Stimulated activated CD4-positive, alpha-beta T cell treated with anti-CD3 and anti-CD28 coated beads, Interleukin-15, amount 100 ng/mL, for 48 hours (primary cell): ENCODE results near the gene NOC2L.

Source experiments
- DNase-seq, 2 donors: peaks; one replicate each; pipeline ENCODE4 v3.0.0-alpha.2; 2020; ENCODE audit warnings: low read depth in 2 of 2

NOC2L gene

DNA sequence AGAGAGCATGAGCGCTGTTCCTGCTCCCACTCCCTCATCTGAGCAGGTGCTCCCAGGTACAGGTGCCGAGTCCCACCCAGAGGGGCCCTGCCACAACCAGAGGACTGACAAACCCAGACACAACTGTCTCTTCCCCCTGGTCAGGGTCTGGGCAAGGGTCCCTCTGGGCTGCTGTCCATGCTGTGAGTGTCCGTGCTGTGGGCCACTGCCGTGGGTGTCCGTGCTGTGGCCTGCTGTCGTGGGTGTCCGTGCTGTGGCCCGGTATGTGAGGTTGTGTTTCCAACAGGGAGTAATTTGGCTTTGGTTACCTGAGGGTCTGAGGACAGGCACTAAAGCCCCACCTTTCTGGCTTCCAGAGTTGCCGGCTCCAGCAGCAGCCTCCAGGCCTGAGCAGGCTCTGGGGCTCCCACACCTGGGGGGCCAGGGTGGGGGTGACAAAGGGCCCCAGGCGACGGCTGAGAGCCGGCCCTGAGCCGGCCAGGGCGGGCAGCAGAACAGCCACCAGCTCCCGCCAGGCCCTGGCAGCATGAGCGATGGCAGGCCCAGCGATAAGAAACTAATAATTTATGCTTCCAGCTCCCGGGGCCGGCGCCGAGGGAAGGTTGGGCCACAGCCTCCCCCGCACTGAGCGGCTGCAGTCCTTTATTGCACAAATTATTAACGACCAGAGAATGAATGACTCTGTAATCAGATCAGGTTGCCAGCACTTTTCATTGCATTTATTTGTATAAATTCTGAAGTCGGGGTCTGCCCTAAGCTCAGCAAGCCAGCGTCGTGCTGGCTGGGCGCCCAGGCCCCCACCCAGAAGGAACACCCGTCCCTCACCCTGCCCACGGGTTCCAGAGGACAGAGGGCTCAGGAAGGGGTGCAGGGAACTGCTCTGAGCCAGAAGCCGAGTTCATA, 42.6 kb downstream of the NOC2L start:
- DNase-seq = no peak

DNA sequence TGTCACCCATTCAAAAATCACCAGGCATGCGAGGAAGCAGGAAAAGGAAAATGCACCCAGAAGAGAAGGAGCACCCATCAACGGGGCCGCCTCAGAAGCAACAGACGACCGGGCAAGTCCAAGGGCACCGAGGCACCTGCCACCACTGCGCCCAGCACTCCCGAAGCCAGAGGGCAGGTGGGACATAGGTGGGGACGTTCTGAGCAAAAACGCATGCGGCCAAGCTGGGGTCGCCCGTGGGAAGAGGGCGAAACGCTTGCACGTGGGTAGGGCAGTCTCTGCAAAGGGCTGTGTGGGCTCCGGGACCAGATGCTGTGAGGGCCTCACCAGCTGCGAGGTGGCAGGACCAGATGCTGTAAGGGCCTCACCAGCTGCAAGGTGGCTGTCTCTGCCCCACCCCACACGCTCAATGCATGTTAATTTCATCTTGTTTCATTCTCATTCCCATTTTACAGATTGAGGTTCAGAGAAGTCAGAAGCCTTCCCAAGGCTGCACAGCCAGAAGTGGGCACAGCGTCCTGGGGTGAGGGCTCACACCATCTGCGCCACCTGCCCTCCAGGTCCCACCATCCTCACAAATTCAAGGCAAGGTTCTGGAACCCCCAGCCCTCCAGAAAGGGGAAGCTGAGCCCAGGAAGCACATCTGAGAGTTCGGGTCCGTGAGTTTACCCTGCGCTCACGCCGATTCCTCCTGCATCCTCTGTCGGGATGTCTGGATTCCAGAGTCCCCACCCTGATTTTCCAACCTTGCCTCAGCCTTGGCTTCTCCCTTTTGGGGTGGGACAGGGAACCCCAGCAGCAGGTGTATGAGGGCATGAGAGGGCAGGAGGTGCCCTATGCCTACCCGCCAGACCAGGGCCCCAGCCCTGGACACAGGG, 43.5 kb downstream of the NOC2L start:
- DNase-seq = no peak

DNA sequence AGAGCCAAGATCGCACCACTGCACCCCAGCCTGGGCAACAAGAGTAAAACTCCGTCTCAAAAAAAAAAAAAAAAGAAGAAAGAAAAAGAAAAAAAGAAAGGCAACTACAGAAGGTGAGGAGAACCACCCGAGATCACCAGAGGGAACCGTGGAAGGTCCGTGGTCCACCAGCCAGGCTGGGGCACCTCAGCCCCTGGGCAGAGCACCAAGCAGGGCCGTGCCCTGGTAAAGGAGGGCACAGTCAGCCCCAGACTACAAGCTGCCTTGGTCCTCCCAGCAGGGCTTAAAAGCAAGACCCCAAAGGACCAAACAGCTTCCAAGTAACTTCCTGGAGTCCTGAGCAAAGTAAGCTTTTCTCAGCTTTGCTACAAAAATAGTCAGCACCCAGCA, 44.2 kb downstream of the NOC2L start:
- DNase-seq = no peak

DNA sequence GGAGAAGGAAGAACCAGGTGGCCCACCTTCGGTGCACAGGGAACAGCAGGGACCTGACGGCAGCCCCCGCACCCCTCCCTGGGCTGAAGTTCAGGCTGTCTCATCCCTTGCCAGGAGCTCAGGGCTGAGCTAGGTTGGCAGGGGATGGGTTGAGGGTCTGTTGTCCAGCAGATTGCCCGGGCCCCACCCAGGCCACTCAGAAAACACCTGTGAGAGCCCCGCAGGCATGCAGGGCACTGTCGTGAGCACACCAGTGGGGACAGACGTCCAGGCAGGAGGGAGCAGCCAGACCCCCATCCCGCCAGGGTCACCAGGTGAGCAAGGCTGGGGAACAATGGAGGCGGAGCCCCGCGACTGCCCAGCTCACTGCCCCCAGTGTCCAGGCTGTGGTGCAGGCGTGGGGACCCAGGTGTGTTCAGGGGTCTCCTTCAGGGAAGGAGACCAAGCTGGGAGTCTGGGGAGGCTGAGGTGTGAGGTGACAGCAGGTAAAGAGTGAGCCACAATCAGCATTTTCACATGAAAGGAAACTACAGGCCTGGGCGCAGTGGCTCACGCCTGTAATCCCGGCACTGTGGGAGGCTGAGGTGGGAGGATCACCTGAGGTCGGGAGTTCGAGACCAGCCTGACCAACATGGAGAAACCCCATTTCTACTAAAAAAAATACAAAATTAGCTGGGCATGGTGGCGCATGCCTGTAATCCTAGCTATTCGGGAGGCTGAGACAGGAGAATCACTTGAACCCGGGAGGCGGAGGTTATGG, 44.7 kb downstream of the NOC2L start:
- DNase-seq = no peak

DNA sequence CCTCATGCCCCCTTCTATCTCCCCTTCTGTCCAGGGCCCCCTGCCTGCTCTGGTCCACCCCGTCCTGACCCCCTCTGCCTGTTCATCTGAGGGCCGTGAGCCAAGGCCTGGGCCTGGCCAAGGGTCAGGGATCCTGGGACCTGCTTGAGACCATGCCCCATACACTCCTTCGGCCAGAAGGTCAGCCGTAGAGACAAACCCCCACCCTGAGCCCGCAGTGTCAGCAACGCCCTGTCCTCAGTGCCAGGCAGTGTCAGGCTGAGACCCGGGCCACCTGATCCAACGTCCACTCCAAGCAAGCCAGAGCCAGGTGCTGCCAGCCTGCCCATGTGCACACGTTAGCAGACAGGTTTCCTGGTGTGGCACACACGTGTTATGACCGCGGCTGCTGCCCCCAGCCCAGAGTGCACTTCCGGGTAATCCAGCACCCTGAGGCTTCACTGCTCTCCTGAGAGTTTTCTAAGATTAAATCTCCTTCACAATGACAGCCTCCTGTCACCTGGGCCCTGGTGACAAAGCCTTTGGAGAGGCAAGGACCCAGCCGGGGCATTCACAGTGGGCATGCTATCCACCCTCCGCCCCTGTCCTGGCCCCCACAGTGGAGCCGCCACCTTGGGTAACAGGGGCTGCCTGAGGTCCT, 45.4 kb downstream of the NOC2L start:
- DNase-seq = no peak

DNA sequence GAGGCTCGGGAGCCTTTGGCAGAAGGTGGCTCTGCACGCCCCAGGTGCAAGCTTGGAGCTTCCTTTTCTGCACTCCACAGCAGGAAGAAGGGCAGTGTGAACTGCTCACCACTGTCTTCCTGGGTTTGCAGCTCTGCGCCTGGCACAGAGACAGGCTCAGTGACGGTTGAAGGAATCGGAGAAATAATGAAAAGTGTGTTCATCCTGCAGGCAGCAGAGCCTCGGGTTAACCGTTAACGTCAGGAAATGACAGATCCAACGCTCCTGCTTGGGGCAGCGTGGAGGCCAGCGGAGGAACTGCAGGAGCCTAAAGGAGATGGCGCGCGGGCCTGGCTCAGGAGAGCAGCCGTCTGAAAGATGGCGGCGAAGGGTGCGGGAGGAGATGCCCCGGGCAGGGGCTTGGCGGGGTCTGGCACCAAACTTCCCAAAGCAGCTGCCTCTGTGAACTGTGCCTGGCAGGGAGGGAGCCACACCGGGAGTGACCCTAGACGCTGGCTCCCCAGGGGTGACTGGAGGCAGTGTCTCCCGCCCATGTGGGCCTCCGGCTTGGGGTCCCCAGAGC, 46.2 kb downstream of the NOC2L start:
- DNase-seq = no peak

DNA sequence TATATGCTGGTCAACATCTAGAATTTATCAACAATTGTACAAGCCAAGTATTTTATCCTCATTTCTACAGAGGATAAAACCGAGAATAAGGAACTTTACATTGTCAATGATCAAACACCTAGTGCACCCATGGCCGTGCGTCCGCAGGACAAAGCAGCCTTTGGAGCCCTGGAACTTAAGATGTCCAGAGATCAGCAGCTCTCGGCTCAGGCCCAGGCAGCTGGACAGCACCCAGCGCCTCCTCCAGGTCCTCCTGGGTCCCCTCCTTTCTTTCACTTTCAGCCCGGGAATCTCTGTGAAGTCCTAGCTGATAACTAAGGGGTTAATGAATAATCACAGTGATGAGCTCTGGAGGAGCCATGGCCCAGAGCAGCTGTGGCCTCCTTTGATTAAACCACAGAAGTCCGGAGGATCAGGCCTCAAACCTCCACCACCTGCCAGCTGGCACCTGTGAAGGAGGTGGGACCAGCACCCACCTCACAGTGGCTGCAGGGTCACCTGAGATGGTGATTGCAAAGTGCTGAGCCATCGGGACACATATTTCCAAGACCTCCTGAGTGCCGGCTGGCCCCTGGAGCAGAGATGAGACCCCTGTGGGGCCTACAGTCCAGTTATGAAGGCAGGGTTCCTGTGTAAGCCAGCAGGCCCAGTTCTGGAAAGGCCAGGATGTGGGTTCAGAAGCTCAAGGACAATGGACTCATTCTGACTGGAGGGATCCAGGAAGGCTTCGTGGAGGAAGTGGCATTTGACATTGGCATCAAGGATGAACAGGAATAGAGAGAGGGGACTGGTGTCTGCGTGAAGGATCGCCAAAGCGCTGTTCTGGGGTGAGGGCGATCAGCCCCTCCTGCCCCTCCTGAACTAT, 46.9 kb downstream of the NOC2L start:
- DNase-seq = no peak

DNA sequence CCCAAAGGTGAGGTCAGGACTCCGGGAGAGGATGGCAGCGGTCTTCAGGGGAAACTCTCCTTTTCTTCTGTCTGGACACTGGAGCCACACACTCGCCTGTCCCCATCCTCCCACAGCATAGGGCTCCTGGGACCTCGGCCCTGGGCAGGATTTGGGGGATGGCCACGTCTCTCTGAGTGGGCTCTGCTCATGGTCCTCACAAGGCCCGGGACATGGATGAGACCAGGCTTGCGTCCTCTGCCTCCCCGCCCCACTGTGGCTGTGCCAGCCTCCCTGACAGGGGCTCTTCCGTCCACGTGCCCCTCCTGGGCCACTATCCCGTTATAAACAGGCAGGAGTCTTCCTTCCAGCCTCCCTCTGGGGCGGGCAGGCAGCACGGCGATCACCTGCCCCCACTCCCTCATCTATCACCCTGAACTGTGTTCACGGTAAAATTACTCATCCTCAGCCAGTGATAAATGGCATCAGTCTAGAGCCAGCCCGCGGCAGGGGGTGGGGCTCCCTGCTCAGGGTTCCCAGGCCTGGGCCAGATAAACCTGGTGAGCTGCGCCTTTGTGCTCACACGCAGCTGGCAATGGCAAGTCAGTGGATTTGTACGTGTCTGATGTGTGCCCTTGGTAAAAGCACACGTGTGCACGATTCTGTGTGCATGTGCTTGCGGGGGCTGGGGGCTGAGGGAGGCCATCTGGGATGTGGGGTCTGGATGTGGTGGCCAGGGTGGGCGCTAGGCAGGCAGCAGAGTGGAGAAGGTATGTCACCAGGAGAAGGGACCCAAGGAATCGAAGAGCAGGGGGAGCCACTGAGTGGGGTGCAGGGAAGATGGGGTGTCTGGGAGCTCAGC, 48.0 kb downstream of the NOC2L start:
- DNase-seq = no peak

DNA sequence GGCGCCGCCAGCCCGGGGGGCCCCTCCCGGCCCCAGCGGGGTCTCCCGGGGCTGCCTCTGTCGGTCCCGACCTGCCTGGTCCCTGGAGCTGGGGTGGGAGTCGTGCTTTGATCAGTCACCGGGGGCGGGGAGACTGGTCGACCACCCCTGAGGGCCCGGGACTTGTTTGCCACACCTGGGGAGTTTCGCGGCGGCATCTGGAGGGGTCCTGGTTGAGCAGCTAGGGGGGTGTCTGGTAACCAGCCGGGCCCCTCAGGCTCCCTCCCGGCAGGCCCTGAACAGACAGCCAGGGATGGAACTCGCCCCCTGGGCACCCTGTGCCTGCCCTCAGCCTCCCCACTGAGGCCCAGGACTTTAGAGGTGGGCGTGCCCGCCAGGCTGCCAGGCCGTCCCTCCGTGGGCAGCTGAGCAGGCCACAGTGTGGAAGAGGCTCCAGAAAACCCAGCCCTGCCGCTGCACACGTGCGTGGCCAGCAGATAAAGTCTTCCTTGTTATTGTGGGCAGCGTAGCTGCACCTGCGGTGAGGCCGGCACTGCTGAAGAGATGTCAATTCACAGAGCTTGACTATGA, 48.7 kb downstream of the NOC2L start:
- no peak for DNase-seq

DNA sequence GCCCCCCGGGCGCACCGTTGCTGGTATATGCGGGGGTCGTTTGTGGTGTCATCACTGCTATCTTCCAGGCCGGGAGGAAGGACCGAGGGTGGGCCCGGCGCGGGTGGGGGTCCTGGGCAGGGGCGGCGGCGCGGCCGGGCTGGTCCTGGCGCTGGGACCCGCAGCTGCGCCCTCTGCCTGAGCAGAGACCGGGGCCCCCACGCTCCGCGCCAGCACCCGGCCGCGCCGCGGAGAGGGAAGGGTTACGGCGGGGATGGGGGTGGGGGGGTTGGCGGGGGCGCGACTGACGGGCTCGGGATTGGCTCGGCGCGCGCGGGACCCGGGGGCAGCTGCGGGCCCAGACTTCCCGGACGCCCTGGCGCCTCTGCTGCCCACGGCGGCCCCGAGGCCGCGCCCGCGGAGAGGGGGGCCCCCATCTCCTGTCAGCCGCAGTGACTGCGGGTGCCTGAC, 49.2 kb downstream of the NOC2L start:
- no peak for DNase-seq

DNA sequence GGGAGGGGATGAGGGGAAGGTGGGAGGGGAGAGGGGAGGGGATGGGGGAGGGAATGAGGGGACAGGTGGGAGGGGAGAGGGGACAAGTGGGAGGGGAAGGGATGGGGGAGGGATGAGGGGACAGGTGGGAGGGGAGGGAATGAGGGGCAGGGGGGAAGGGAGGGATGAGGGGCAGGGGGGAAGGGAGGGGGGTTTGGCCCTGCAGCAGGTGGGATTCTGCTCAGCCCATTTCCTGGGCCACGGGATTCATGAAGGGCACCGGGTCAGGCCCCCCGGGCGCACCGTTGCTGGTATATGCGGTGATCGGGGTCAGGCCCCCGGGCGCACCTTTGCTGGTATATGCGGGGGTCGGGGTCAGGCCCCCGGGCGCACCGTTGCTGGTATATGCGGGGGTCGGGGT, 50.4 kb downstream of the NOC2L start:
- DNase-seq = no peak

DNA sequence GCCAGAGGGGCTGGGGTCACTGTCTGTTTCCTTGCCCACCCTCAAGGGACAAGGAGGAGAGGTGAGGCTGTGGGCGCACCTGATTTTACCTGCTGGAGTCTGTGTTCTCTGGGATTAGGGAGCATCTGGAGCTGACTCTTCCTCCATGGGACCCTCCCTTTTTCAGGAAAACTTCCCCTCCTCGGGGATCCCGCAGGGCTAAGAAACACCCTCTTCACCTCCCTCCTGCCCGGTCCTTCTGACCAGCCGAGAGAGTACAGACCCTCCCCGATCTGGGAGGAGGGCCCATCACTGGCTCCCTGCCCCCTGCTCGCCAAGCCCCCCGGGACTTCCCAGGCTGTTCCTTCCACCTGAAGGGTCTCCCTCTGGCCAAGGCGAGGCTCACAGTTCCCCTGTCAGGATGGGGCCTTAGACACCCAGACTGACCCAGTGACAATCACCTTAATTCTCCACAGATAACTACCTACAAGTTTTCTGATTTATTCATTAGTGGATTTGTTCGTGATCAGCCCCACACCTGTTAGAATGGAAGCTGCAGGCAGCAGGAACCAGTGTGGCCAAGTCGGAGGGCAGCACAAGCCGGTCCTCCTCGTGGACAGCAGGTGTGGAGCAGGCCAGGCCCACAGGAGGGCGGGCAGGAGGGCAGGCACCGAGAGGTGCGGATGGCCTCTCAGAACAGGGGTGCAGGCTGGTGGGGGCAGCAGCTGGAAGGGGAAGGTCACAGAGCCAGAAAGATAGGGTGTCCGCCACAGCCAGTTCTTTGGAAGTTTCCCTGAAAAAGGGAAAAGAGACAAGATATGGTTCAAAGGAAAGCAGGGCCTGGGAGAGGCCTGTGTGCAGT, 51.2 kb downstream of the NOC2L start:
- no peak for DNase-seq

DNA sequence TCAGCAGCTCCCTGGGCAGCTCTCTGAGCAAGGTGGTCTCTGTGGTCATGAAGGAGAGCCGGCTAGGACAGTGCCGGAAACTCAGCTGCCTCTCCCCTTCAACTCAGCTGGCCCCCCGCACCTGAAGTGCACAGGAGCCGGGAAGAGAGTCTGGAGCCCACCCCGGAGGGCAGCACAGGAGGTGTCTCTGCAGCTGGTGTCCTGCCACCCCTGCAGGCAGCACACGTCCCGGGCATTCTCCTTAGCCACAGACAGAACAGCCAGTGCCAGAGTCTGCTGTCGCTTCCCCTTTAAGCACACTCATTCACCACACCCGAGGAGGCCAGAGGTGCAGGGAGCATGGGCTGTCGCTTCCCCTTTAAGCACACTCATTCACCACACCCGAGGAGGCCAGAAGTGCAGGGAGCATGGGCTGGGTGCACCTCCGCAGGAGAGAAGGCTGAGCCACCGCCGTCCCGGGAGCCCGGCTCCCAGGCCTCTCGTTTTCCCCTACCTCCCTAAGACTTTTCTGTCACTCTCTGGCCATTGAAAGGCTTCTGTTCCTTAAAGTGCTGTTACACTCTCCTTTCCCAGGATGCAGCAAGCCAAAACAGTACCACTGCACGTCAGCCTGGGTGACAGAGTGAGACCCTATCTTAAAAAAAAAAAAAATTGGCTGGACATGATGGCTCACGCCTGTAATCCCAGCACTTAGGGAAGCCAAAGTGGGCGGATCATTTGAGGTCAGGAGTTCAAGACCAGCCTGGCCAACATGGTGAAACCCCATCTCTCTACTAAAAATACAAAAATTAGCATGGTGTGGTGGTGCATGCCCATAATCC, 52.2 kb downstream of the NOC2L start:
- no peak for DNase-seq

DNA sequence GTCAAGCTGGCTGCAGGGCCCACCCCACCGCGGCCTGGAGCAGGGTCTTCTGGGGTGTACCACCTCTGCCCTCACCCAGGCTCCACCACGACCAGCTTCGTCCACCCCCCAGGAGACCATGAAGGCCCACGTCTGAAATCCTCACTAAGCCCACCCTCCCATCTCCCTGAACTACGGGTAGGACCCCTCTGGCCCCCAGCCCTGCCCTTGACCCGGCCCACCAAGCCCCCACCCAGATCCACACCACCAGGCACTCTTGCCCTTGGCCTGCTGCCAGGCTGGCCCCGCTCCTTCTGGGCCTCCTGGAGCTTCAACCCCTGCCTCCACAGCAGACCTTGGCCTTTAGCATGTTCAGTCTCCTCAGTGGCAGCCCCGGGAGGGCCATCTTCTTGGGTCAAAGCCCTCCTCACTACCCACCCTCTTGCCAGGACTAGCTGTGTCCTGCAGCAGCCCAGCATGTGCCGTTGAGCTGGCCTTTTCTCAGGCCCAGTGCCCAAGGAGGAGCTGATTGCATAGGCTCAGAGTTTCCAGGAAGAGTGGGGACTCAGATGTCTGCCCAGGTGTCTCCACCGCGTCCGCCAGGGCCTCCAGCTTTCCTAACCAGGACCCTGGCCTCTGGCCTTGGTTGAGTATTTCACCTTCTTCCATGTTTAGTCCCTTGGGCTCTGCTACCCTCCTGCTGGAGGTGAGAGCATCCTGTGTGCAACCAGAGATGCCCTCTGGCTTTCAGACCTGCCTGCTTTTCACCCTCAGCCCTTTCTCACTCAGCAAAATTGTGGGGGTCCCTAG, 53.1 kb downstream of the NOC2L start:
- DNase-seq = no peak

DNA sequence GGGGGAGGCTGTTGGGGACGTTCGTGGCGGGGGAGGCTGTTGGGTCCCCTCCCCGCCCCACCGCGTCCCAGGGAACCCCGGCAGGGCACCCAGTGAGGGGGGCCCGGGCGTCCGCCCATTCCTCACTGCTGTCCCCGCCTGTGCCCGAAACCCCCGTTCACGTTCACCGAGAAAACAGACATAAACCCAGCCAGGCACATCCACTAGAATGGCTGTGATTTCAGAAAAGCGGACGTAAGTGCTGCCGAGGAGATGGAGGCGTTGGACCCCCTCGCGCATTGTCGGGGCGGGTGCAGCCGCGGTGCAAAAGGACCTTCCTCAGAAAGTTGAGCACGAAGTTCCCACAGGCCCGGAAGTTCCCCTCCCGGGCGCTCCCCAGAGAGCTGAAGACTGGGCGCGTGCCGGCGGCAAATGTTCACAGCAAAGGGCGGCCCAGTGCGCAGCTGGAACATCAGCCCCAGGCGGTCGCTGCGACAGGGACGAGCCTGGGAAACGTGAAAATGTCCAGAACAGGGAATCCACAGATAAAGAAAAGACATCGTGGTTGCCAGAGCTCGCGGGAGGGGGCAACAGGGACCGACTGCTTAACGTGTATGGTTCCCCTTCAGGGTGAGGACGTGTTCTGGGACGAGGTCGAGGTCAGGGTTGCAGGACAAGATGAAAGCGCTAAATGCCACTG, 53.8 kb downstream of the NOC2L start:
- no peak for DNase-seq
